Transverse colon (tissue), 4 donors: ENCODE results near the gene RAB11FIP3.

Source experiments
- CTCF ChIP-seq, 5 experiments: fragments of 200-600 bp in 3 of 5; fragments of 450-650 bp in 2 of 5; sonication (generic) in 3 of 5; IDR thresholded peaks; 1 replicate in 2 of 5; 2 replicates in 3 of 5; pipeline ENCODE4 v1.5.1; 2016 to 2017; ENCODE audit warnings: antibody characterized with exemption in 5 of 5, inconsistent platforms in 3 of 5, mild to moderate bottlenecking in 2 of 5, moderate library complexity in 1 of 5
- POLR2A ChIP-seq: fragments of 450-650 bp; IDR thresholded peaks from one replicate; pipeline ENCODE4 v1.6.1; 2016; ENCODE audit warnings: antibody characterized with exemption, mild to moderate bottlenecking, moderate library complexity
- POLR2AphosphoS5 ChIP-seq, 3 donors: sonication (generic); formaldehyde crosslinking; IDR thresholded peaks; one replicate each; pipeline ENCODE4 v1.6.1; 2016; ENCODE audit warnings: antibody characterized with exemption in 3 of 3

- no peak for TF ChIP-seq CTCF (IDR thresholded peaks at IDR 0.05)
- TF ChIP-seq POLR2A: no peak
- no peak for TF ChIP-seq POLR2AphosphoS5 (IDR thresholded peaks at IDR 0.05)
These were observed 131.2 kb downstream of the RAB11FIP3 start for GRCh38 chr16:556474-557173.
